Epithelial cell of proximal tubule (primary cell): ENCODE measurements around the gene INPP5K. TPM values are rescaled to one million over a fixed set of nuclear protein-coding genes. Genes with fewer than 3 reads are reported as not detected.

Source experiments
- DNase-seq: peaks from one replicate; pipeline ENCODE4 v3.0.0-alpha.2; 2011; ENCODE audit warnings: low read depth
- H3K4me3 ChIP-seq: 2 replicates; pipeline ENCODE4 v1.5.1; 2011; ENCODE audit warnings: low read depth, mild to moderate bottlenecking, low read length
- total RNA-seq: library from RNA; depleted of rRNA; stranded (reverse); fragments of >200 nt; gene quantifications from 2 replicates; pipeline ENCODE4 v1.2.3, GENCODE V29; 2015
- TF ChIP-seq, protein P1 (sequence below): conservative IDR thresholded peaks from 2 replicates; pipeline ENCODE4 v1.5.1; 2012; ENCODE audit warnings: low read depth, mild to moderate bottlenecking, low read length

Gene INPP5K
- total RNA-seq, 1 donor from 2014 or later = 10.7 TPM

DNA sequence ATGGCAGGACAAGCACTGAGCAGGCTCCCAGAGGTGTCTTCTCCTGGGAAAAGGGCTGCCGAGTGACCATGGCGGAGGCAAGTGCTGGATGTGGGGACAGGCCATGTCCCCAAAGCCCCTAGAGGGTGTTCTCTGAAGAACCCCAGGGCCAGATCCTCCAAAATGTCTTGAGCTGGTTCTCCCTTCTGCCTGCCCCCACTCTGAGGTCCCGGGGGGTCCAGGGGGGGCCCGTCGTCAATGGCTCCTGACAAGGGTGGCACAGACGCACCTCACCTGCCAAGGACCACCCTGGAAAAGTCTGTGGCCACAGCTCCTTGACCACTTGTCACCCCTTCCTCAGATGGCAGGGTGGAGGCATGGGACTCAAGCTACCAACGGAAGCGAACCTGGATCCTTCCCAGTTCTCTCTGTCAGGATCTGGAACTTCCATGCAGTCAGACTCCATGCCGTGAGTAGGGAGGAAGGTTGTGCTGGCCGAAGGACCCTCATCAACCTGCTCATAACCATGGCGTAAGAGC, 21.6 kb downstream of the INPP5K start:
- no peak overlapping the region for H3K4me3 ChIP-seq
- TF ChIP-seq, protein P1, sequence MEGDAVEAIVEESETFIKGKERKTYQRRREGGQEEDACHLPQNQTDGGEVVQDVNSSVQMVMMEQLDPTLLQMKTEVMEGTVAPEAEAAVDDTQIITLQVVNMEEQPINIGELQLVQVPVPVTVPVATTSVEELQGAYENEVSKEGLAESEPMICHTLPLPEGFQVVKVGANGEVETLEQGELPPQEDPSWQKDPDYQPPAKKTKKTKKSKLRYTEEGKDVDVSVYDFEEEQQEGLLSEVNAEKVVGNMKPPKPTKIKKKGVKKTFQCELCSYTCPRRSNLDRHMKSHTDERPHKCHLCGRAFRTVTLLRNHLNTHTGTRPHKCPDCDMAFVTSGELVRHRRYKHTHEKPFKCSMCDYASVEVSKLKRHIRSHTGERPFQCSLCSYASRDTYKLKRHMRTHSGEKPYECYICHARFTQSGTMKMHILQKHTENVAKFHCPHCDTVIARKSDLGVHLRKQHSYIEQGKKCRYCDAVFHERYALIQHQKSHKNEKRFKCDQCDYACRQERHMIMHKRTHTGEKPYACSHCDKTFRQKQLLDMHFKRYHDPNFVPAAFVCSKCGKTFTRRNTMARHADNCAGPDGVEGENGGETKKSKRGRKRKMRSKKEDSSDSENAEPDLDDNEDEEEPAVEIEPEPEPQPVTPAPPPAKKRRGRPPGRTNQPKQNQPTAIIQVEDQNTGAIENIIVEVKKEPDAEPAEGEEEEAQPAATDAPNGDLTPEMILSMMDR = no peak
- DNase-seq = no peak

DNA sequence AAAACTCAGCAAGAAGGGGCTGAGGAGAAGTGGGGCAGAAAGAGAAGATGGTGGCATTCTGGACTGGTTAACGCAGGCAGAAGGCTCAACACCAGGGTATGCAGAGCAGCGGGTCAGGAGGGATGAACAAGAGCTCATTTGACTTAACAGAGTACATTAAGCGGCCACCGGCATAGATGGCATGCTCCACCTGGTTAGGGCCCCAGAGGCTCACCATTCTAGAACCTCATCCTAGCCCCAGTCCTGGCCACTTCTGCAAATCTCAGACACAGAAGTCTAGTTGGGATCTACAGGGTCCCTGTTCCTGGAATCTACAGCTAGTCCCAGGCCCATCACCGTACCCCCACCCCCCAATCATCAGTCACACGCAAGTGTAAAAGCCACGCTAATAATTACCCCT, 22.2 kb downstream of the INPP5K start:
- DNase-seq = no peak
- TF ChIP-seq, protein P1 = no peak
- no peak overlapping the region for H3K4me3 ChIP-seq

DNA sequence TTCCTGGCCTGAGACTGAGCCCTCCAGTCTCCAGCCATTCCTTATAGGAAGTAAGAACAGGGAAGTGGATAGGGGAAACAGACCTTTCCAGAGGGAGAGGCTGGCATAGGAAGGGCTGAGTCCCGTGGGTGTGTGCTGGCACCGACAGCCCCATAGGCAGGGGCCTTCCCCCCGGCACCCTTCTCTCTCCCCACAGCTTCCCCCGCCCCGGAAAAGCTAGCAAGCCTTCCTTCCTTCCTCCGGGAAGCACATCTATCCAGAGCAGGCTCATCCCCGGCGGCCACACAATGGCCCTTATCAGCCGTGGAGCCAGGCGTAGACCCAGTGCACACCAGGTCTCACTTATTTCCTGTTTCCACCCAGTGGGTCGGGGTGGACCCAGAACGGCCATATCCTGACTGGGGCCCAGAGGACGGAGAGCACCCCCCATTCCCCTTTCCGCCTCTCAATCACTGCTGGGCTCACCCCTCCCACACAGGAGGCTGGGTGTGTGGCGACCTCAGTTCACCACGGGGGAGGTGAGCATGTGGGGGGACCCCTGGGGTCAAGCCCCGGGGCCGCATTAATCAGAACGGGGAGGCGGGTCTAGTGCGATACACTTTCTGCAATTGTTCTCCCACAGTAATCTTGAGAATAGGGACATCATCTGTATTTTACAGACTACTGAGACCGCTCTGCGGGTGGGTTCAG, 23.0 kb downstream of the INPP5K start:
- DNase-seq = no peak
- TF ChIP-seq, protein P1 = no peak
- H3K4me3 ChIP-seq = no peak overlapping the region

DNA sequence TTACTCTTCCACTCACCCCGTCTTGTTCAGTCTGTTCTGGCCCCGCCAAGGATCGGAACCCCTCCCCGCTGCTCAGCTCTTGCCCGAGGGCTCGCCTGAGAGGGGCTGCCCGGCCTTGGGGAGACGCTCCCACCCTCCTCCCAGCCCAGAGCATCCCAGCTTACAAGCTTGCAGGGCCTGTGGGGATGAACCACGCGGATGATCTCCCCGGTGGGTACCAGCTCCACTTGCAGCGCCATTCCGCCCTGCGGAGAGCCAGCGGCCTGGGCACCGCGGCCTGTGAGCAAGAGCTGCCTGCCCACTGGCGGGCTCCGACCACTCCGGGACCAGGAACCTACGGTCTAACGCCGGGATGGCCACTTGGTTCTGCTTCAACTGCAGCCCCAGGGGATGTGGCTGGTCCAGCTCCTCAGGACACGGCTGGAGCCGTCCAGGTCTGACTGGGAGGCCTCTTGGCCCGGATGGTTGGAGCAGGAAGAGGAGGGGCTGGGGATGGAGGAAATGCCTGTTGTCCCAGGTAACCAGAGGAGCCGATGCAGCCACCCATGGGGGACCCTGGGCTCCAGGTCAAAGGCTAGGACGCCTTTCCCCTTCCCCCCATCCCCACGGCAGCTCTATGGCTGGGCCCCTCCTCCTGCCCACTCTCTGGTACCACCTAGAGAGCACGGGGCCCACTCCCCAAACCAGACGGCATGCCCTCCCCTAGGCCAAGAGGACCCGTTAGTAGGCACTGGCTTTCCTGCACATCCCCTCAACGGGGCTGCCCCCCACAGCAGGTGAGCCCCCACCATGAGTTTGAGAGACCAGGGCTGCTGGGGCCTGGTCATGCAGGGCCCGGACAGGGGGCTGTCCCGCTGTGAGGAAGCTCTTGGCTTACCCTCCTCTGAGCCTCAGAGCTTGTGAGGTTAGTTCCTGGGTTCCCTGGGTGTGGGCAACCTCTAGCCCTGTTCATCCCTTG, 23.9 kb downstream of the INPP5K start, which contains the start of gene MYO1C:
Gene MYO1C (minus strand): TSS at position 438 of the 958 bp plus-strand sequence. CDS start 199 bp downstream, at position 239.
- DNase-seq = no peak
- peak within 1 kb of the TSS; percentile 60 for H3K4me3 ChIP-seq
- TF ChIP-seq, protein P1 = no peak

DNA sequence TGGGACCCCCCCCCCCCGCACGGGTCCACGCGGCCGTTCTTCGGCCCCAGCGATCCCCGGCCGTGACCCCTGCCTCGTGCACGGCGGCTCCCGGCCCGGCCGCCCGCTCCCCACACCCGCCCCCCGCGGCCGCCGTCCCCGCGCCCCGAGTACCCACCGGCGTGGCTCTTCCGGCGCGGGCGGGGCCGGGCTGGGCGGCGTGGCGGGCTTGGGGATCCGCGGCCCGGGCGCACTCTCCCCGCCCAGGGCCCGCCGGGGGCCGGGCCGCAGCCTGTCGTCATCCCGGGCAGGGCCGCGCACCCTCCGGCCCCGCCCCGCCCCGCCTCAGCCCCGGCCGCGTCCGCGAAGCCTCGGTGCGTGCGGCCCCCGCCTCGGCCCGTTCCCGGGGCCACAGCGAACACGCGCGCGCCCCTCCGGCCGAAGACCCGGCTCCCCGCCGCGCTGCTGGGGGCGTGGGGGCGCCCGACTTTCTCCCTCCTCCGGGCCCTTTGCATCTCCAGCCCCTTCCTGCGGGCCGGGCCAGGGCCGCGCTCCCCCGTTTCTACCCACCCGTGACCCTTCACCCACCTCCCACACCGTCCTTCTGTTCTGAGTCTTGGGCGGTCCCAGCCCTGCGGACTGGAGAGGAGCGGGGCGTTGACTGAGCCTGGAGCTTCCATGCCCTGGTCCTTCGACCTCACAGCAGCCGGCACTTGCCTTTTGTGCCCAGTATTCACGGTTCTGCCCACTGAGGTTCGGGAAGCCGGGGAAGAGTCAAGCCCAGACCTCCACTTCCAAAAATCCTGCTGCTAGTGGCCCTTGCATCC, 24.8 kb downstream of the INPP5K start:
- peak overlapping the region; percentile 89 for H3K4me3 ChIP-seq
- DNase-seq = no peak
- TF ChIP-seq, protein P1 = no peak
